C4-2B (cell line): ENCODE data around the gene TRMT11.

ENCODE experiments used
- ZFX ChIP-seq: fragments of 450-650 bp; IDR thresholded peaks from 2 replicates; pipeline ENCODE4 v1.6.1; 2017
- TF ChIP-seq, protein P1 (sequence below): fragments of 450-650 bp; conservative IDR thresholded peaks from 2 replicates; pipeline ENCODE4 v1.5.1; 2017; ENCODE audit warnings: mild to moderate bottlenecking

GRCh38 chr6:125991653-125992052 lies 5.3 kb downstream of the TRMT11 start:
- TF ChIP-seq, protein P1, sequence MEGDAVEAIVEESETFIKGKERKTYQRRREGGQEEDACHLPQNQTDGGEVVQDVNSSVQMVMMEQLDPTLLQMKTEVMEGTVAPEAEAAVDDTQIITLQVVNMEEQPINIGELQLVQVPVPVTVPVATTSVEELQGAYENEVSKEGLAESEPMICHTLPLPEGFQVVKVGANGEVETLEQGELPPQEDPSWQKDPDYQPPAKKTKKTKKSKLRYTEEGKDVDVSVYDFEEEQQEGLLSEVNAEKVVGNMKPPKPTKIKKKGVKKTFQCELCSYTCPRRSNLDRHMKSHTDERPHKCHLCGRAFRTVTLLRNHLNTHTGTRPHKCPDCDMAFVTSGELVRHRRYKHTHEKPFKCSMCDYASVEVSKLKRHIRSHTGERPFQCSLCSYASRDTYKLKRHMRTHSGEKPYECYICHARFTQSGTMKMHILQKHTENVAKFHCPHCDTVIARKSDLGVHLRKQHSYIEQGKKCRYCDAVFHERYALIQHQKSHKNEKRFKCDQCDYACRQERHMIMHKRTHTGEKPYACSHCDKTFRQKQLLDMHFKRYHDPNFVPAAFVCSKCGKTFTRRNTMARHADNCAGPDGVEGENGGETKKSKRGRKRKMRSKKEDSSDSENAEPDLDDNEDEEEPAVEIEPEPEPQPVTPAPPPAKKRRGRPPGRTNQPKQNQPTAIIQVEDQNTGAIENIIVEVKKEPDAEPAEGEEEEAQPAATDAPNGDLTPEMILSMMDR = no peak
- no peak for TF ChIP-seq ZFX
